SK-N-SH (cell line): ENCODE data around the gene ZNF148. TPM values are rescaled to one million over a fixed set of nuclear protein-coding genes. Genes with fewer than 3 reads are reported as not detected.

Experiments used
- CTCF ChIA-PET: fragments of 300-600, 350-600 bp; formaldehyde crosslinking; extraction: SDS; loops from one replicate; lab custom pipeline; 2021; lab: Yijun Ruan, JAX
- POLR2A ChIA-PET: fragments of 350-600 bp; sonication (Branson Sonifier 250); formaldehyde crosslinking; extraction: SDS; loops from one replicate; lab custom pipeline; 2020; ENCODE audit warnings: antibody characterized with exemption, inconsistent platforms; lab: Yijun Ruan, JAX
- DNase-seq: peaks from one replicate; pipeline ENCODE4 v3.0.0; 2012
- H2AFZ ChIP-seq: fragments of 200-600 bp; sonication (generic); 2 replicates; pipeline ENCODE4 v1.8.1; 2016; ENCODE audit warnings: antibody characterized with exemption, mild to moderate bottlenecking, low read depth
- H3F3A ChIP-seq: fragments of 200-600 bp; sonication (generic); replicated peaks from 2 replicates; pipeline ENCODE3; 2016; ENCODE audit warnings: antibody characterized with exemption, mild to moderate bottlenecking; ENCODE audit not compliant: insufficient read depth
- H3K27ac ChIP-seq, 2 experiments: fragments of 200-500 bp in 1 of 2; fragments of 200-600 bp in 1 of 2; sonication (Bioruptor generic) in 1 of 2; sonication (generic), shearing (Covaris generic) in 1 of 2; 2 replicates each; pipeline versions ENCODE4 v1.5.1 to v1.6.1; 2014 to 2016; ENCODE audit warnings: low read depth in 2 of 2, inconsistent platforms in 1 of 2, low read length in 1 of 2, mild to moderate bottlenecking in 1 of 2, mixed read lengths in 1 of 2
- H3K27me3 ChIP-seq: fragments of 200-600 bp; sonication (generic), shearing (Covaris generic); 2 replicates; pipeline ENCODE4 v1.6.1; 2016; ENCODE audit warnings: mixed run types; ENCODE audit not compliant: insufficient read depth
- H3K36me3 ChIP-seq, 2 experiments: fragments of 200-500 bp in 1 of 2; fragments of 200-600 bp in 1 of 2; sonication (Bioruptor generic) in 1 of 2; sonication (generic) in 1 of 2; replicated peaks in 1 of 2; 2 replicates each; pipeline versions ENCODE3 to v1.5.1; 2014 to 2016; ENCODE audit warnings: low read length in 1 of 2, mild to moderate bottlenecking in 1 of 2; ENCODE audit not compliant: insufficient read depth in 2 of 2, control insufficient read depth in 1 of 2
- H3K4me1 ChIP-seq, 2 experiments: fragments of 200-500 bp in 1 of 2; fragments of 200-600 bp in 1 of 2; sonication (Bioruptor generic) in 1 of 2; sonication (generic), shearing (Covaris generic) in 1 of 2; 2 replicates each; pipeline versions ENCODE4 v1.5.1 to v1.6.1; 2014 to 2016; ENCODE audit warnings: low read depth in 1 of 2, low read length in 1 of 2, mixed run types in 1 of 2; ENCODE audit not compliant: insufficient read depth in 2 of 2, control insufficient read depth in 1 of 2
- H3K4me2 ChIP-seq: fragments of 200-600 bp; sonication (generic), shearing (Covaris generic); 2 replicates; pipeline ENCODE4 v1.6.1; 2017; ENCODE audit warnings: mixed run types
- H3K4me3 ChIP-seq, 2 experiments: fragments of 200-500 bp in 1 of 2; fragments of 200-600 bp in 1 of 2; sonication (Bioruptor generic) in 1 of 2; sonication (generic), shearing (Covaris generic) in 1 of 2; 2 replicates each; pipeline versions ENCODE4 v1.5.1 to v1.8.1; 2014 to 2016; ENCODE audit warnings: low read depth in 2 of 2, inconsistent platforms in 1 of 2, low read length in 1 of 2, mild to moderate bottlenecking in 1 of 2, mixed read lengths in 1 of 2, moderate library complexity in 1 of 2
- H3K79me2 ChIP-seq: fragments of 200-600 bp; sonication (generic); 2 replicates; pipeline ENCODE4 v1.8.1; 2017; ENCODE audit warnings: mild to moderate bottlenecking; ENCODE audit not compliant: insufficient read depth
- H3K9ac ChIP-seq: fragments of 200-600 bp; sonication (generic); 2 replicates; pipeline ENCODE4 v1.6.1; 2017; ENCODE audit warnings: mixed run types
- H3K9me2 ChIP-seq: fragments of 200-600 bp; sonication (generic); 2 replicates; pipeline ENCODE4 v1.6.1; 2017; ENCODE audit warnings: mixed run types
- H3K9me3 ChIP-seq: fragments of 200-600 bp; sonication (generic); 2 replicates; pipeline ENCODE4 v1.6.1; 2017; ENCODE audit warnings: mixed run types, mild to moderate bottlenecking, moderate library complexity
- H4K20me1 ChIP-seq: fragments of 200-600 bp; sonication (generic); 2 replicates; pipeline ENCODE4 v1.6.1; 2017; ENCODE audit warnings: mild to moderate bottlenecking, mixed run types; ENCODE audit not compliant: insufficient read depth
- ELF1 ChIP-seq: IDR thresholded peaks from 2 replicates; pipeline ENCODE4 v1.4.0; 2012
- EP300 ChIP-seq, 2 experiments: IDR thresholded peaks; 2 replicates each; pipeline versions ENCODE4 v1.4.0 to v1.6.1; 2012; ENCODE audit warnings: borderline replicate concordance in 1 of 2, low read depth in 1 of 2, low read length in 1 of 2
- FOXJ3 ChIP-seq: sonication (generic); formaldehyde crosslinking; IDR thresholded peaks from 2 replicates; pipeline ENCODE4 v1.5.1; 2020; ENCODE audit warnings: mild to moderate bottlenecking, missing genetic modification reagents
- FOXM1 ChIP-seq: IDR thresholded peaks from 2 replicates; pipeline ENCODE4 v1.4.0; 2012; ENCODE audit warnings: low read depth, mild to moderate bottlenecking
- GABPA ChIP-seq: IDR thresholded peaks from 2 replicates; pipeline ENCODE4 v1.4.0; 2012; ENCODE audit warnings: low read depth, mild to moderate bottlenecking
- JUND ChIP-seq: IDR thresholded peaks from 2 replicates; pipeline ENCODE4 v1.4.0; 2012
- MXI1 ChIP-seq: IDR thresholded peaks from 2 replicates; pipeline ENCODE4 v1.6.1; 2012; ENCODE audit warnings: mild to moderate bottlenecking, low read depth, low read length, improper control_type of control experiment
- POLR2AphosphoS5 ChIP-seq: IDR thresholded peaks from 2 replicates; pipeline ENCODE4 v1.6.1; 2012; ENCODE audit warnings: low read depth, low read length
- RAD21 ChIP-seq: IDR thresholded peaks from 2 replicates; pipeline ENCODE4 v1.6.1; 2012; ENCODE audit warnings: mild to moderate bottlenecking, low read length
- RFX5 ChIP-seq: IDR thresholded peaks from 2 replicates; pipeline ENCODE4 v1.6.1; 2012; ENCODE audit warnings: mild to moderate bottlenecking, improper control_type of control experiment, low read length
- RXRA ChIP-seq: IDR thresholded peaks from 2 replicates; pipeline ENCODE4 v1.4.0; 2012; ENCODE audit warnings: low read depth, mild to moderate bottlenecking, borderline replicate concordance
- TAF1 ChIP-seq: IDR thresholded peaks from 2 replicates; pipeline ENCODE4 v1.6.1; 2012; ENCODE audit warnings: low read depth, mild to moderate bottlenecking, low read length, moderate library complexity, borderline replicate concordance
- TCF12 ChIP-seq: IDR thresholded peaks from 2 replicates; pipeline ENCODE4 v1.4.0; 2012
- TEAD4 ChIP-seq: IDR thresholded peaks from 2 replicates; pipeline ENCODE4 v1.4.0; 2012; ENCODE audit warnings: mild to moderate bottlenecking, borderline replicate concordance; ENCODE audit not compliant: insufficient read depth
- WGBS: methylation state at CpG from one replicate; pipeline ENCODE4 v1.1.6; 2017; ENCODE audit warnings: low lambda C conversion rate; 5-methylcytosine and 5-hydroxymethylcytosine counted together
- polyA plus RNA-seq, 3 experiments: library from polyadenylated mRNA; depleted of rRNA; stranded (reverse); fragments of >200 nt; gene quantifications; 2 replicates each; pipeline ENCODE4 v1.2.3, GENCODE V29; 2012
- TF ChIP-seq, protein P1 (sequence below): fragments of 200-600 bp; sonication (generic); IDR thresholded peaks from 2 replicates; pipeline ENCODE4 v1.6.1; 2017; ENCODE audit warnings: antibody characterized with exemption, mild to moderate bottlenecking, moderate library complexity
- TF ChIP-seq, protein P2 (sequence below): IDR thresholded peaks from 2 replicates; pipeline ENCODE4 v1.6.1; 2012; ENCODE audit warnings: mild to moderate bottlenecking, low read depth, low read length, moderate library complexity
- TF ChIP-seq, protein P3 (sequence below): IDR thresholded peaks from 2 replicates; pipeline ENCODE4 v1.4.0; 2012; ENCODE audit warnings: low read depth, borderline replicate concordance

ZNF148 gene
- polyA plus RNA-seq, 1 of the 3 experiments (the other 2 are of a cell fraction), result 5.1 TPM

DNA sequence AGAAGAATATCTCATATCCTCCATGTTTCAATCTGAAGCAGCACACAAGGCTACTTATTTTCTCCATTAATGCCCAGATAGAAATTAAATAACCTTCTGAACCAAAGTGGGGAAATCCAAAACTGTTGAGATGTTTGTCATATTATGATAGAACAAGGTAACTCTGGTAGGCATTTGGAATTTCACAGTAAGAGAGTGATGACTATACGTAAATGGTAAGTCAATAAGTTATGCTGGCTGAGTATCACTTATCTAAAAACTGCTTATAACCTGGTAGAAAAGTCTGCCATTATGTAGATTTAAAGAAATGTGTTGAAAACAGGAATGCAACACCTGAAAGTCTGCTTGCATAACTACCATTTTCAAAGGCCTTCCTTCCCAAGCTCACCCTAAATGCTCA, 145.4 kb downstream of the ZNF148 start (continued):
- TF ChIP-seq, protein P1, sequence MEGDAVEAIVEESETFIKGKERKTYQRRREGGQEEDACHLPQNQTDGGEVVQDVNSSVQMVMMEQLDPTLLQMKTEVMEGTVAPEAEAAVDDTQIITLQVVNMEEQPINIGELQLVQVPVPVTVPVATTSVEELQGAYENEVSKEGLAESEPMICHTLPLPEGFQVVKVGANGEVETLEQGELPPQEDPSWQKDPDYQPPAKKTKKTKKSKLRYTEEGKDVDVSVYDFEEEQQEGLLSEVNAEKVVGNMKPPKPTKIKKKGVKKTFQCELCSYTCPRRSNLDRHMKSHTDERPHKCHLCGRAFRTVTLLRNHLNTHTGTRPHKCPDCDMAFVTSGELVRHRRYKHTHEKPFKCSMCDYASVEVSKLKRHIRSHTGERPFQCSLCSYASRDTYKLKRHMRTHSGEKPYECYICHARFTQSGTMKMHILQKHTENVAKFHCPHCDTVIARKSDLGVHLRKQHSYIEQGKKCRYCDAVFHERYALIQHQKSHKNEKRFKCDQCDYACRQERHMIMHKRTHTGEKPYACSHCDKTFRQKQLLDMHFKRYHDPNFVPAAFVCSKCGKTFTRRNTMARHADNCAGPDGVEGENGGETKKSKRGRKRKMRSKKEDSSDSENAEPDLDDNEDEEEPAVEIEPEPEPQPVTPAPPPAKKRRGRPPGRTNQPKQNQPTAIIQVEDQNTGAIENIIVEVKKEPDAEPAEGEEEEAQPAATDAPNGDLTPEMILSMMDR, result no peak
- TF ChIP-seq RAD21 (no peak), JUND (no peak)

DNA sequence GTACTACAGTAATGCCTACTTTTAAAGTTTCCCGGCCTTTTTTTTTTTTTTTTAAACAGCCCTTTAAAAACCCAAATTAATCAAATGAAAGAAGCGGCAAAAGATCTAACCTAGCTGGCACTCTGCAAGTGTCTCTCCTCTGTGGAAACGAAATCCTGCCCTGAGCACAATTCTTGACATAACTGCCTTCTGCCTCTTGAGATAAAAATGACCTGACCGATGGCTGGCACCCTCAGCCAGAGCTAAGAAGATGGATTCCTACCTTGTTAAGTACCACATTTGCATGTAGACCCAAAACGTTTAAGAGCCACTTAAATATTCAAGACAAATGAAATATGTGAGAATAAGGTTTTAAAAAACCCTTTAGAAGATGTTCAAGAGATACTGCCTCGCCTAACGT, 146.0 kb downstream of the ZNF148 start:
- WGBS, result 84% methylated on average over 7 of the region's 7 CpGs
- ChIA-PET POLR2A (no interaction called here), CTCF (no interaction called here)

More for the DNA sequence above, 146.0 kb downstream of the ZNF148 start:
- Histone ChIP-seq H4K20me1 (no peaks in the 10 kb centered on the region), H3K9me3 (no peaks in the 10 kb centered on the region), H3F3A (peaks cover 21% of the 10 kb centered on the region), H3K36me3 (peaks cover 43 to 45% of the 10 kb centered on the region in 2 experiments), H3K27me3 (no peaks in the 10 kb centered on the region), H3K4me3 (no peak overlapping the region), H2AFZ (no peak overlapping the region), H3K27ac (no peak overlapping the region), H3K4me1 (peaks cover 0 to 6% of the 10 kb centered on the region in 2 experiments; a peak in 2 of 4 replicates), H3K79me2 (peaks cover 18% of the 10 kb centered on the region; the same call in 1 of the 2 replicates), H3K9ac (no peak overlapping the region), H3K9me2 (no peaks in the 10 kb centered on the region), H3K4me2 (no peak overlapping the region)
- no peak for DNase-seq
- no peak for TF ChIP-seq ELF1
- TF ChIP-seq MXI1, result no peak
- TF ChIP-seq EP300 (IDR thresholded peaks at IDR 0.05; ENCODE audit: borderline replicate concordance in 1 of 2, low read depth in 1 of 2, low read length in 1 of 2), result no peak
- no peak for TF ChIP-seq POLR2AphosphoS5
- TF ChIP-seq RXRA, result no peak
- TF ChIP-seq, protein P1, result no peak
- TF ChIP-seq, protein P2, sequence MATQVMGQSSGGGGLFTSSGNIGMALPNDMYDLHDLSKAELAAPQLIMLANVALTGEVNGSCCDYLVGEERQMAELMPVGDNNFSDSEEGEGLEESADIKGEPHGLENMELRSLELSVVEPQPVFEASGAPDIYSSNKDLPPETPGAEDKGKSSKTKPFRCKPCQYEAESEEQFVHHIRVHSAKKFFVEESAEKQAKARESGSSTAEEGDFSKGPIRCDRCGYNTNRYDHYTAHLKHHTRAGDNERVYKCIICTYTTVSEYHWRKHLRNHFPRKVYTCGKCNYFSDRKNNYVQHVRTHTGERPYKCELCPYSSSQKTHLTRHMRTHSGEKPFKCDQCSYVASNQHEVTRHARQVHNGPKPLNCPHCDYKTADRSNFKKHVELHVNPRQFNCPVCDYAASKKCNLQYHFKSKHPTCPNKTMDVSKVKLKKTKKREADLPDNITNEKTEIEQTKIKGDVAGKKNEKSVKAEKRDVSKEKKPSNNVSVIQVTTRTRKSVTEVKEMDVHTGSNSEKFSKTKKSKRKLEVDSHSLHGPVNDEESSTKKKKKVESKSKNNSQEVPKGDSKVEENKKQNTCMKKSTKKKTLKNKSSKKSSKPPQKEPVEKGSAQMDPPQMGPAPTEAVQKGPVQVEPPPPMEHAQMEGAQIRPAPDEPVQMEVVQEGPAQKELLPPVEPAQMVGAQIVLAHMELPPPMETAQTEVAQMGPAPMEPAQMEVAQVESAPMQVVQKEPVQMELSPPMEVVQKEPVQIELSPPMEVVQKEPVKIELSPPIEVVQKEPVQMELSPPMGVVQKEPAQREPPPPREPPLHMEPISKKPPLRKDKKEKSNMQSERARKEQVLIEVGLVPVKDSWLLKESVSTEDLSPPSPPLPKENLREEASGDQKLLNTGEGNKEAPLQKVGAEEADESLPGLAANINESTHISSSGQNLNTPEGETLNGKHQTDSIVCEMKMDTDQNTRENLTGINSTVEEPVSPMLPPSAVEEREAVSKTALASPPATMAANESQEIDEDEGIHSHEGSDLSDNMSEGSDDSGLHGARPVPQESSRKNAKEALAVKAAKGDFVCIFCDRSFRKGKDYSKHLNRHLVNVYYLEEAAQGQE, result no peak
- no peak for TF ChIP-seq TEAD4
- TF ChIP-seq GABPA, result no peak
- no peak for TF ChIP-seq RFX5
- TF ChIP-seq TAF1, result no peak
- TF ChIP-seq, protein P3, sequence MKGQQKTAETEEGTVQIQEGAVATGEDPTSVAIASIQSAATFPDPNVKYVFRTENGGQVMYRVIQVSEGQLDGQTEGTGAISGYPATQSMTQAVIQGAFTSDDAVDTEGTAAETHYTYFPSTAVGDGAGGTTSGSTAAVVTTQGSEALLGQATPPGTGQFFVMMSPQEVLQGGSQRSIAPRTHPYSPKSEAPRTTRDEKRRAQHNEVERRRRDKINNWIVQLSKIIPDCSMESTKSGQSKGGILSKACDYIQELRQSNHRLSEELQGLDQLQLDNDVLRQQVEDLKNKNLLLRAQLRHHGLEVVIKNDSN, result no peak
- no peak for TF ChIP-seq FOXM1
- no peak for TF ChIP-seq TCF12
- no peak for TF ChIP-seq FOXJ3 (CRISPR knock-in tag)
